Posterior cingulate gyrus (tissue), 11 donors: ENCODE data around the gene GRHL3.
"Not testable (repeated sequence)": the region's sequence is repeated elsewhere in the genome, so short reads cannot be mapped to it uniquely, and the experiment has no call there.

ENCODE experiments used
- DNase-seq, 10 donors: peaks; one replicate each; pipeline versions ENCODE4 v3.0.0 to v3.0.0-alpha.2; 2020 to 2021; ENCODE audit warnings: mixed read lengths in 3 of 10
- intact Hi-C: fragments of 100-400 bp; cut with DNase I; formaldehyde crosslinking; loops from one replicate; pipeline ENCODE4 v1.15.1; 2023

The GRHL3 gene

DNA sequence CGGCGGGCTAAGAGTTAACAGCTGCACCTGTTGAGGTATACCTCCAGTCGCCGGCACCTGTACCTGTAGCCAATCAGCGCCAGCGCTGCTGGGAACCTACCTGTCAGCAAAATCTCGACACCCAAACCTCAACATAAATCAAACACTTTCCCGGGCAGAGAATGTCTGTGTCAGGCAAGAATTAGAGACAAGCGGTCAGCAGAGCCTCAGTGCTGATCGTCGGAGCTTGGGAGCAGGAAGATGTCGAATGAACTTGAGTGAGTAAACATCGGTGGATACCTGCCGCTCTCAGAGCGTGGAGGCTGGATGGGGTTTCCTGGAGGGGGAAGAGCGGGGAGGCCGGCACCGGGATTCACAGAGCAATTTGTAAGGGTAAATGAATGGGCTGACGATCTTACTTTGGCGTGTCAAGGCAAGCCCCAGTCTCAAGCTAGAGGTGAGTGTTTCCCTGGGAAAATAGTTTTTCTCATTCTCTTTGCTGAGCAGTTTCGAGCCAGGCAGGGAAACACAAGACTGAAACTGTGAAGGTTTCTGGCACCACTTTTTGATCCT lies at the start of gene GRHL3:
Gene GRHL3, plus strand, starts transcription at position 46 of the 552 bp plus-strand sequence. Its CDS starts 195 bp downstream, at position 241.
- intact Hi-C loops: no loop called here
- no peak for DNase-seq

DNA sequence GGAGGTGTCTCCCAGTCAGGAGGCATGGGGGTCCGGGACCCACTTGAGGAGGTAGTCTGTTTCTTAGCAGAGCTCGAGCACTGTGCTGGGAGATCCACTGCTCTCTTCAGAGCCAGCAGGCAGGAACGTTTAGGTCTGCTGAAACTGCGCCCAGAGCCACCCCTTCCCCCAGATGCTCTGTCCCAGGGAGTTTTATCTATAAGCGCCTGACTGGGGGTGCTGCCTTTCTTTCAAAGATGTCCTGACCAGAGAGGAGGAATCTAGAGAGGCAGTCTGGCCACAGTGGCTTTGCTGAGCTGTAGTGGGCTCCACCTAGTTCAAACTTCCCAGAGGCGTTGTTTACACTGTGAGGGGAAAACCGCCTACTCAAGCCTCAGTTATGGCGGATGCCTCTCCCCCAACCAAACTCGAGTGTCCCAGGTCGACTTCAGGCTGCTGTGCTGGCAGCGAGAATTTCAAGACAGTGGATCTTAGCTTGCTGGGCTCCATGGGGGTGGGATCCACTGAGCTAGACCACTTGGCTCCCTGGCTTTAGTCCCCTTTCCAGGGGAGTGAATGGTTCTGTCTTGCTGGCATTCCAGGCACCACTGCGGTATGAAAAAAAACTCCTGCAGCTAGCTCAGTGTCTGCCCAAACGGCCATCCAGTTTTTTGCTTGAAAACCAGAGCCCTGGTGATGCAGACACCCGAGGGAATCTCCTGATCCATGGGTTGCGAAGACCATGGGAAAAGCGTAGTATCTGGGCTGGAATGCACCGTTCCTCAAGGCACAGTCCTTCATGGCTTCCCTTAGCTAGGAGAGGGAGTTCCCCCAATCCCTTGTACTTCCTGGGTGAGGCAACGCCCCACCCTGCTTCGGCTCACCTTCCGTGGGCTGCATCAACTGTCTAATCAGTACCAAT lies 44.7 kb upstream of the GRHL3 start:
- DNase-seq, intact Hi-C loops: not testable (repeated sequence)

DNA sequence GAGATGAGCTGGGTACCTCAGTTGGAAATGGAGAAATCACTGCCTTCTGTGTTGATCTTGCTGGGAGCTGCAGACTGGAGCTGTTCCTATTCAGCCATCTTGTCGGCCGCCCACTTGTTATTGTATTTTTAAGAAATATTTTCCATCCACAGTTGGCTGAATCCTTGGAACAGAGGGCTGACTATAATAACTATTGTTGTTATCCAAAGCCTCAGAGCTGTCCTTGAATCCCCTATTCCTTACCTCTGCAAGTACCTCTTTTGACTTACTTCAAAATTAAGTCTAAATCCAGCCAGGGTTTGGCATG lies 44.1 kb upstream of the GRHL3 start:
- intact Hi-C loops: no loop called here
- no peak for DNase-seq

DNA sequence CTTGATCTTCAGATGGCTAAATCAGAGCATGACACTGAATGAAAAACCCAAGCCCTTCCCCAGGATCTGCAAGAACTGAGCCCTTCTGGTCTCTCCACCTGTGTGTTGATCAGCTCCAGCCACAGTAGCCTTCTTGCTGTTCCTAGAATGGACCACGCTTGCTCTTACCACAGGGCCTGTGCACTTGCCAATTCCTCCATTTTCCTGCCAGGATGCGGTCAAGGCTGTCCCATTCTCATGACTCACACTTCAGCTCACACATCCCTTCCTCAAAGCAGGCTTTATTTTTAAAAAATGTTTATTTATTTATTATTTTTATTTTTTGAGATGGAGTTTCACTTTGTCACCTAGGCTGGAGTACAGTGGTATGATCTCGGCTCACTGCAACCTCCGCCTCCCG lies 43.6 kb upstream of the GRHL3 start:
- intact Hi-C loops: no loop called here

DNA sequence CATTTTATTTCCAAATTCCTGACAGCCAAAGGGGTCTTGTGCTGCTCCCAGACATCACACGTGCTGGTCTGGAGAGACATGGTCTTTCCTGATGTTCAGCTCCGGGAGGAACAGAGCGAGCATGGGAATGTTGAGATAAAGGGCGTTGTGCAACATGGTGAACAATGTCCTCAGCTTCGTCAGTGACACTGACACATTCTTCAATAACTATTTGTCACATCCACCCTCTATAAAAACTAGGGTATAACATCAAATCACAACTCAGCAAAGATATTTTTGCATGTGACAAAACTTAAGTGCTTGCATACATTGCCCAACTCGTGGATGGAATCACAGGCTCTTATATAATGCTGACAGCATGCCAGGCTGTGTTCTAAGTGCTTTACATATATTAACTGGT lies 42.4 kb upstream of the GRHL3 start:
- DNase-seq: no peak

More for the DNA sequence above, 43.6 kb upstream of the GRHL3 start:
- no peak for DNase-seq

DNA sequence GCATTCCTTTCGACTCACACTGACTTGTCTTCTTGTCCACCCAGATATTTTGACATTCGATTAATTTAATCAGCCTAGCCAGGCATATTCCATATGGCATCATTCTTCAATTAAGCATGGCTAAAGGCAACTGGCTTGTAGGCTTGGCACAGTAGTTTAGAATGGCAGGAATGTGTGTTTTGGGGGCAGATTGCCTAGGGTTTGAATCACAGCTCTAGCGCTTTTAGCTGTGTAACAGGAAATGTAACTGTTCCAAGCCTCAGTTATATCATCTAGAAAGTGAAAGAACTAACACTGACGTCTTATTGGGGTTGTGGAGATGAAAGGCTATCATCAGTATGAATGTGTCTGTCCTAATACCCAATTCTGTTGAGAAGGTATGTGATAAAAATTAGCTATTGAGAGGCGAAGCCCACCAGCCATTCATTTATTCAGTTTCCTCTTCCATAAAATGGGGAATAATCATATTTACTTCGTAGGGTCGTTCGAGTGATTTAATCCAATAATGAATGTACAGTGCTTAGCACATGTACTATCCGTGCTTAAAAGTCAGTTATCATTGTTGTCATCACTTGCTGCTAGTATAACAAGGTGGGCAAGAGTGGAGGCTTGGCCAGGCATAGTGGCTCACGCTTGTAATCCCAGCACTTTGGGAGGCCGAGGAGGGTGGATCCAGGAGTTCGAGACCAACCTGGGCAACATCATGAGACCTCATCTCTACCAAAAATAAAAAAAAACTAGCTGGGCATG lies 41.6 kb upstream of the GRHL3 start:
- no peak for DNase-seq
- intact Hi-C loops: no loop called here

More for the DNA sequence above, 42.4 kb upstream of the GRHL3 start:
- intact Hi-C loops: no loop called here

DNA sequence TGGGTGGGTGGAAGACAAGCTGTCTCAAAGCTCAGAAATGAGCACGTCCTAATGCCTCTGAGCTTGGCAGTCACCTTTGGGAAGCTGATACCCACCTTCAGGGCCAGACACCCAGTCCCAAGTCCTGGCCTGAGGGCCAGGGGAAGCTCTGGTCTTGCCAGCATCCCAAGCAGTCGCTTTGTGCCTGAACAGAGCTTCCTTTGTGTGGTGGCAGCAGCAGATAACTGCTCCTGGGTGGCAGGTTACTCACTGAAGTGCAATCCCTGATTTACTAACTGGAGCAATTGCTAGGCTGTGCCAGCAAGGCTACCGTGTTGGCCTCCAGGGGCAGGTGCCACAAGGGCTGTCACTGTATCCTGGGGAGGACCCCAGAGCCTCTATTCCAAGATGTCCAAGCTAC lies 40.4 kb upstream of the GRHL3 start:
- DNase-seq: no peak
- intact Hi-C loops: no loop called here

DNA sequence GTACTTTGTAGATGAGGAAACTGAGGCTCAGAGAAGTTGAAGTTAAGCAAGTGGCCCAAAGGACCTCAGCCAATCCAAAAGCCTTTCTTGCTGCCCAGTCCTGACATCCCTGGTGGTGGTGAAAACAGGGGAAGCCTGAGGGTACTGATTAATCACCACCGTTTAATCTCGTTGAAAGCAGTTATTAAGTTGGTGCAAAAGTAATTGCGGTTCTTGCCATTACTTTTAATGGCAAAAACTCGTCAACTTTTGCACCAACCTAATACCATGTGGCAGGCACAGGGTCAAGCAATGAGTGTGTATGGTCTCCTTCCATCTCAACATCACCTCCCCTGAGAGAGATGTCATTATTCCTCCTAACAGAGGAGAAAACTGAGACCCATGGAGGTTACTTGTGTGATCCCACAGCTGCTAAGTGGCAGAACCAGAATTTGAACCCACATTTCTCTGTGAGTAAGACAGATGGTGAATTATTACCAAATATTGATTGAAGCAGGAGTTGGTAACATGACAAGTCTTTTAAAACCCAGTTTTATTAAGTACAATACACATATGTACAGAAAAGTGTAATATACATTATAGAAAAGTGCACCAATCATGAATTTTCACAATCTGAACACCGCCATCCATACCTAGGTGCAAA lies 39.4 kb upstream of the GRHL3 start:
- DNase-seq: no peak
- intact Hi-C loops: no loop called here

DNA sequence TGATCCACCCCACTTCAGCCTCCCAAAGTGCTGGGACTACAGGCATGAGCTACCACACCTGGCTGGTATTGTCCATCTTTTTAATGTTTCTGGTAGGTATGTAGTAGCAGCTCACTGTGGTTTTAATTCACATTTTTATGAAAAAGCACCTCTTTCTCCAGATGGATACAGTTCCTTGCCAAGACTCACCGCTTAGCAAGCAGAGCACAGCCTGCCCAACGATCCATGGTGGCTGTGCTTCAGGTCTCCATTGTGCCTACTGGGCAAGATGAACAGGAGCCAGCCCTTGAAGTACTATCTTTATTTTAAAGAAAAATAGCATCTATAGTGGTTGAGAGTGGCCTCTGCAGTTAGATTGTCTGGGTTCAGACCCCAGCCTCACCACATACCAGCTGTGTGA lies 37.6 kb upstream of the GRHL3 start:
- no peak for DNase-seq
- intact Hi-C loops: no loop called here

DNA sequence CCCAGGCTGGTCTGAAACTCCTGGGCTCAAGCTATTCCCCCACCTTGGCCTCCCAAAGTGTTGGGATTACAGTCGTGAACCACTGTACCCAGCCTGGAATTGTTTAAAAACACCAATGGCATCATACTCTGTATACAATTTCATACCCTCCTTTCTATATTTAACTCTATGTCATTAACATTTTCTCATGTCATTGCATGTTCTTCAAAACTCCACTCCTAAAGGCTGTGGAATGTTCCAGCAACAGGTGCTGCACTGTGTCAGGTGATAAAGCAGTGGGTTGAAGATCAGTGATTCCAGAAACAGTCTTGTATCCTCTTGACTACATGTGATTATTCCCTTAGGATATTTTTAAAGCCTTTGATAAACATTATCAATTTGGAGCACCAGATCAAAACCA lies 36.7 kb upstream of the GRHL3 start:
- intact Hi-C loops: no loop called here
- DNase-seq: no peak

DNA sequence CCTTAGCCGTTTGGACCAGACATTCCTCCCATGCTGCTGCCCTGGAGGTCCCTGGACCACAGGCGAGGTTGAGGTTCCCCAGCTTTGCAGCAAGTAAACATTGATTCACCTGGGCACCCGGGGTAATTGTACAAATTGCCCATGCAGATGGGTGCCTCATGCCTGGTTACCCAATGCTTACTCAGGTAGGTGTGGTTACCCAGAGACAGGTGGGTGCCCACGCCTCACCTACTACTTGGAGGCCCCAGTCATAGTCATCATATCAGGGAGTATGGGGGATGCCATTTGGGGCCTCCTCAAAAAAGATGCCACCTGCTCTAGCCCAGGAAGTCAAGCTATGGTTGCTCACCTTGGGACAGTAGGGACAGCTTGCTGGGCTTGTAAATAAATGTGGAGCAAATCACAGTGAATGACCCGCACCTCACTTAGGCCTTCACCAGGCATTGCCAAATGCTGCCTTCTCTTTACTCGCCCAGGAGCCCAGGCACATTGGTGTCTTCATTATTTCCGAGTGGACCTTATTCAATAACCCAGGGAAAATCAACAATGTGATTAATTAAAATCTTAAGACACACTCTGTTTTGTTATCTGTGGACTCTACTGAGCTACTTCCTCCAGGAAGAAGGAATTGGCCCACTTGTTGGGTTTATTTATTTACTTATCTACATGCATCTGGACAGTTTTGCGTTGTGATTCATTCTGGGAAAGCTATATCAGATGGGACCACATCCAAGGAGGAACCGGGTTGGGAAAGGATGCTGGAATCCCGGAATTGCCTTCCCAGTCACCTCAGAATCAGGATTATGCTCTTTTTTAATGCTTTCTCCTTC lies 35.6 kb upstream of the GRHL3 start:
- no peak for DNase-seq
- intact Hi-C loops: no loop called here

DNA sequence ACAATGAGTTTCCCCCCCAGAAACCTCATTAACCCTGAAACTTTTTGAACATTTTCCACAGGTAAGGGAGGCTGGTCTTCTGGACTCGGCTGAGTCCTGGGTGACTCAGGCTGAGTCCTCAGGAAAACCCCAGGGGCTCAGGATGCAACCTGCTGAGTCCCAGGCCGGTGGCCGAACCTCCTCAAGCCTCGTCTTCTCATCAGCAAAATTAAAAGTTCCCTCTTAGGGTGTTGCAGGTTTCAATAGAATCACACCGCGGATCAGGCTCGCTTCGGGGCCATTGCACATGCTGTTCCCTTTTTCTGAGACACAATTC lies 35.0 kb upstream of the GRHL3 start:
- intact Hi-C loops: no loop called here
- no peak for DNase-seq

DNA sequence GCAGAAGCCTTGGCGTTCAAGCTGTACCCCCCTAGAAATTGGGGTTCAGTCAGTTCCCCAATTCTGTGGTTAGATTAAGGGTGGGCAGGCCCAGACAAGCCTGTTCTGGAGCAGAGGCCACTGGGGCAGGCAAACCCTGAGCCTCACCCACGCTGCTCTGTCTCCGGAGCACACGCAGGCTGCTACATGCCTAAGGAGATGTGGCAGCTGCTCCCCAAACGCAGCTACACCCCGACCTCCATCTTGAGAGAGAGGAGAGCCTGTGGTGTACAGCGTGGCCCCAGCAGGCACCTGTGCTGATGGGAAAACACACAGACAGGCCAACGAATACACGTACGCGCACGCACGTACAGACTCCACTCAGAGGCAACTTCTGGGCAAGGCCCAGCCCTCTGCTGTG lies 33.9 kb upstream of the GRHL3 start:
- intact Hi-C loops: no loop called here
- no peak for DNase-seq

DNA sequence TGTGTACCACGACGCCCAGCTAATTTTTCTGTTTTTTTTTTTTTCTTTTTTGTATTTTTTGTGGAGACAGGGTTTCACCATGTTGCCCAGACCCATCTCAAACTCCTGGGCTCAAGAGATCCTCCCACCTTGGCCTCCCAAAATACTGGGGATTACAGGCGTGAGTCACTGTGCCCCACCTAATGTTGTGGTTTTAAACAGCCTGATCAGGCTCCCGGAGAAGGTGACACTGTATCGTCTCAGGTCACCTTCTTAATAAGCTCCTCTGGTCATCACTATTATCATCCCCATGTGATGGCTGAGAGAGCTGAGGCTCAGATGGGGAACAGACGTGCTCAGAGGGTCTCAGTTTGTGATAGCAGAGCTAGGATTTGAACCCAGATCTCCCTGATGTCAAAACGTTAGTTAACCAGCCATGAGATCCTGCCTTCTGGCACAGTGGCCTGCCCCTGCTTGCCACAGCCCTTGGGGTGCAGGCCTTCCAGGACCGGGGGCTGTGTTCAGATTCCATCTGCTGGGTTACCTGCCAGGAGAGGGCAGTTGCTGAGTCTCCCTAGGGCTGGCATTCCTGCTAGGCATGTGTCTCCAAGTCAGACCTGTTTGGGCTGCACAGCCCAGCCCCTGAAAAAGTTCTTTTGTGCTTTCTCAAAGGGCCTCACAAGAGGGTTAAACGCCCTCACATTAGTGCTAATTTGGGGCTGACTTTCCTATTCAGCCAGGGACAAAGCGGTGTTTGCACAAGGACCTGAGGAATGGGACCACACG lies 32.7 kb upstream of the GRHL3 start:
- intact Hi-C loops: no loop called here
- DNase-seq: no peak

DNA sequence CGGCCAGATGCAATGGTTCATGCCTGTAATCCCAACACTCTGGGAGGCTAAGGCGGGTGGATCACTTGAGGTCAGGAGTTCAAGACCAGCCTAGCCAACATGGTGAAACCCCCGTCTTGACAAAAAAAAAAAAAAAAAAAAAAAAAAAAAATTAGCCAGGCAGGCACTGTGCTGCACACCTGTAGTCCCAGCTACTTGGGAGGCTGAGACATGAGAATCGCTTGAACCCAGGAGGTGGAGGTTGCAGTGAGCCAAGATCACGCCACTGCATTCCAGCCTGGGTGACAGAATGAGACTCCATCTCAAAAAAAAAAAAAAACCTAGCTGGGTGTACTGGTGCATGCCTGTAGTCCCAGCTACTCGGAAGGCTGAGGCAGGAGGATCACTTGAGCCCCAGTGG lies 31.4 kb upstream of the GRHL3 start:
- intact Hi-C loops, DNase-seq: not testable (repeated sequence)

DNA sequence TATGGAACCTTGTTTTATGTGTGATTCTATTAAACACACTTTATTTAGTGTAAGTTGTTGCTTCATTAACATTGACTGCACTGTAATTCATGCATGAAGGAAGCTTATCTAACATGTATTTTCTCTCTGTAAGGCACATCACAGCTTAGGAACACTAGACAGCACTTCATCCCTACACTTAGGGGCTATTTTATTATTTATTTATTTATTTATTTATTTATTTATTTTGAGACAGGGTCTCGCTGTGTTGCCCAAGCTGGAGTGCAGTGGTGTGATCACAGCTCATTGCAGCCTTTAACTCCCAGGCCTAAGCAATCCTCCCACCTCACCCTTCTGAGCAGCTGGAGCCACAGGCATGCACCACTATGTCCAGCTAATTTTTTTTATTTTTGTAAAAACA lies 30.7 kb upstream of the GRHL3 start:
- no peak for DNase-seq
- intact Hi-C loops: no loop called here

DNA sequence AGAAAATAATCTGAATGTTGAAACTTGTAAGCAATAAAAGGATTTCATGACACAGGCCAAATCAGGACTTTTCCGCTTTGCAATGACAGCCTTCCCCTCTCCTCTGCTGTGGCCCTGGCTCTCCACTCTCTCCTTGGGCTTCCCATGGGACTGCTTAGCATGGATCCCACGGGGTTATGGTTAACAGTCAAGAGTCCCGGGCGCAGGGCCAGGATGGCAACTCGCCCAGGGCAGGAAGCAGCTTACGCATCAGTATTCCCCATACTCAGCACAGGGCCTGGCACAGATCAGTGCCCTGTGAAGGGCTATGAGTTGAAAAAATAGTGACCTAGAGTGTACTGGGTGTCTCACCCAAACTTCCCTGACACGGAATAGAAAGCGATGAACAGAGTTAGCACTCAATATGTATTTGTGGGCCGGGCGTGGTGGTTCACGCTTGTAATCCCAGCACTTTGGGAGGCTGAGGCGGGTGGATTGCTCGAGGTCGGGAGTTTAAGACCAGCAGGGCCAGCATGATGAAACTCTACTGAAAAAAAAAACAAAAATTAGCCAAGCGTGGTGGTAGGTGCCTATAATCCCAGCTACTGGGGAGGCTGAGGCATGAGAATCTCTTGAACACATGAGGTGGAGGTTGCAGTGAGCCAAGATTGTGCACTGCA lies 29.1 kb upstream of the GRHL3 start:
- peak; percentile 64 to 97 (median 79) for DNase-seq
- intact Hi-C loops: no loop called here

DNA sequence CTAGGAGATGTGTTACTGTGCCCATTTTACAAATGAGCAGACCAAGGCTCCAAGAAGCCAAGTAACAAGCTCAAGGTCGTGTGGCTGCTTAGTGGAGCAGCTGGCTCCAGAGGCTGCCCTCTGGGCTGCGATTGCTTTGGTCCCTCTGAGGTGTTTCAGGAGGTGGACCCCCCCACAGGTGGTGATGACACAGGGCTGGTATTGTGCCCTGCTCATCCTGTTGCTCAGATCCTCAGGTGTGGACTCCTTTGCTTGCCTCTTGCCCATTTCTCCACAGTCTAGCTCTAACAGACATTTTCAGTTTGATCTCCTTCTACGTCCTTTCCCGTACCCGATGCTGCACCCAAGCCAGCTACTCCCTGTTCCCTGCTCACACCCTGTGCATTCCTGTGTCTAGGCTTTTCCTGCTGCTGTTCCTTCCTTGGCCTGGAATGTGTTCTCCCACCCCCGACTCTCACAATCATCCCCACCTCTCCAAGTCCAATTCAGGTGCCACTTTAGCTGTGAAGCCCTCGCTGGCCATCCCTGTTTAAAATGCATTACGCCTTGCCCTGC lies 28.1 kb upstream of the GRHL3 start:
- DNase-seq: no peak
- intact Hi-C loops: no loop called here

DNA sequence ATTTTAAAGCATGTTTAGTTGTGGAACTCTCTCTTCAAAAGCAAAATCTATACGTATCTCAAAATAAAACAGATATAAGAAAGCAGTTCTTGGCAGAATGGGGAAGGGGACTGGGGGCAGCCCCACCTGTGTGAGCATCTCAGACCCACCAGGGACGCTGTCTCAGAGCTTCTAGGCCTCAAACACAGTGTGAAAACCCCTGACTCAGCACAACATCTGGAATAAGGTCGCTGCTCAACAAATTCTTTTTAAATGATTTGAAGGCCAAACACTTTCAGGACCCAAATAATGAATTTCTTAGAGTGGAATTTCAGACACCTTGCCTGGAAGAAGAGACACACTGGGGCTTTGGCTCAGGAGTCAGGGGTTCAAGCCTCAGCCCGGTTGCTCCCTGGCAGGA lies 27.1 kb upstream of the GRHL3 start:
- intact Hi-C loops: no loop called here
- no peak for DNase-seq
